Upper lobe of left lung (tissue), 4 donors: ENCODE results near the gene MIEF1.

Experiments used
- CTCF ChIP-seq, 6 experiments: fragments of 450-650 bp in 4 of 6; fragments of 200-600 bp in 2 of 6; sonication (generic) in 2 of 6; IDR thresholded peaks; one replicate each; pipeline ENCODE4 v1.5.1; 2016 to 2019; ENCODE audit warnings: antibody characterized with exemption in 6 of 6
- POLR2AphosphoS5 ChIP-seq, 2 donors: sonication (generic); formaldehyde crosslinking; IDR thresholded peaks; one replicate each; pipeline ENCODE4 v1.5.1; 2017; ENCODE audit warnings: antibody characterized with exemption in 2 of 2

GRCh38 chr22:39559456-39560105 is 57.5 kb downstream of the MIEF1 start:
- TF ChIP-seq POLR2AphosphoS5 (IDR thresholded peaks at IDR 0.05): no peak
- TF ChIP-seq CTCF (IDR thresholded peaks at IDR 0.05): peak in 3 of 6 experiments; percentile 16 to 23 (median 23)
